SJSA1 (cell line): ENCODE results near the gene RUNX2. TPM values are rescaled to one million over a fixed set of nuclear protein-coding genes. Genes with fewer than 3 reads are reported as not detected.
A peak's percentile ranks its signal among the peaks of the same experiment; 100 is the strongest.
"Not testable (repeated sequence)": the region's sequence is repeated elsewhere in the genome, so short reads cannot be mapped to it uniquely, and the experiment has no call there.

Source experiments
- DNase-seq, 2 experiments: peaks; one replicate each; pipeline ENCODE4 v3.0.0-alpha.2; 2015 to 2020; ENCODE audit warnings: low spot score in 2 of 2, low read depth in 1 of 2
- H3K27ac ChIP-seq: fragments of 250-450 bp; sonication (Bioruptor Pico); 2 replicates; pipeline ENCODE4 v1.5.1; 2020; ENCODE audit warnings: mild to moderate bottlenecking, moderate library complexity
- H3K27me3 ChIP-seq: fragments of 250-450 bp; sonication (Bioruptor Pico); replicated peaks from 2 replicates; pipeline ENCODE4 v1.5.1; 2020; ENCODE audit warnings: mild to moderate bottlenecking, moderate library complexity
- H3K36me3 ChIP-seq: fragments of 250-450 bp; sonication (Bioruptor Pico); 2 replicates; pipeline ENCODE4 v1.5.1; 2020; ENCODE audit warnings: mild to moderate bottlenecking
- H3K4me1 ChIP-seq: fragments of 250-450 bp; sonication (Bioruptor Pico); replicated peaks from 2 replicates; pipeline ENCODE4 v1.6.1; 2021; ENCODE audit warnings: mild to moderate bottlenecking
- H3K4me3 ChIP-seq: fragments of 250-450 bp; sonication (Bioruptor Pico); 2 replicates; pipeline ENCODE4 v1.5.1; 2020; ENCODE audit warnings: mild to moderate bottlenecking
- H3K9me3 ChIP-seq: fragments of 250-450 bp; sonication (Bioruptor Pico); replicated peaks from 2 replicates; pipeline ENCODE4 v1.5.1; 2020; ENCODE audit warnings: mild to moderate bottlenecking
- total RNA-seq: library from RNA; depleted of rRNA; stranded (reverse); fragments of >200 nt; shearing (Covaris generic); gene quantifications from 2 replicates; pipeline ENCODE4 v1.2.3, GENCODE V29; 2014

The RUNX2 gene
- total RNA-seq, 1 experiment from 2014 or later = 10.3 TPM

GRCh38 chr6:45558858-45559257 lies 230.7 kb downstream of the RUNX2 start:
- no peaks in the 10 kb centered on the region for H3K36me3 ChIP-seq
- no peak overlapping the region for H3K27ac ChIP-seq
- no peaks in the 10 kb centered on the region for H3K9me3 ChIP-seq
- H3K4me1 ChIP-seq = peaks cover 30% of the 10 kb centered on the region
- DNase-seq = no peak
- H3K4me3 ChIP-seq = no peak overlapping the region
- H3K27me3 ChIP-seq = no peaks in the 10 kb centered on the region

- H3K27ac ChIP-seq, H3K9me3 ChIP-seq, DNase-seq, H3K27me3 ChIP-seq, H3K4me3 ChIP-seq, H3K36me3 ChIP-seq: not testable (repeated sequence)
- peaks cover 20% of the 10 kb centered on the region for H3K4me1 ChIP-seq
These were observed 232.2 kb downstream of the RUNX2 start for GRCh38 chr6:45560321-45560820.

- H3K27me3 ChIP-seq = no peaks in the 10 kb centered on the region
- H3K36me3 ChIP-seq = no peaks in the 10 kb centered on the region
- peaks cover 13% of the 10 kb centered on the region for H3K4me1 ChIP-seq
- no peak for DNase-seq
- no peak overlapping the region for H3K4me3 ChIP-seq
- H3K27ac ChIP-seq = no peak overlapping the region
- no peaks in the 10 kb centered on the region for H3K9me3 ChIP-seq
These were observed 234.0 kb downstream of the RUNX2 start for GRCh38 chr6:45562171-45562570.

GRCh38 chr6:45563041-45563440 lies 234.9 kb downstream of the RUNX2 start:
- no peaks in the 10 kb centered on the region for H3K9me3 ChIP-seq
- no peaks in the 10 kb centered on the region for H3K27me3 ChIP-seq
- DNase-seq = no peak
- no peak overlapping the region for H3K4me3 ChIP-seq
- H3K27ac ChIP-seq = no peak overlapping the region
- H3K36me3 ChIP-seq = no peaks in the 10 kb centered on the region
- H3K4me1 ChIP-seq = peaks cover 16% of the 10 kb centered on the region

- H3K36me3 ChIP-seq = no peaks in the 10 kb centered on the region
- H3K4me3 ChIP-seq = no peak overlapping the region
- H3K27ac ChIP-seq = no peak overlapping the region
- H3K9me3 ChIP-seq = no peaks in the 10 kb centered on the region
- H3K27me3 ChIP-seq = no peaks in the 10 kb centered on the region
- DNase-seq = no peak
- peaks cover 16% of the 10 kb centered on the region for H3K4me1 ChIP-seq
These were observed 235.7 kb downstream of the RUNX2 start for GRCh38 chr6:45563844-45564243.

- no peaks in the 10 kb centered on the region for H3K27me3 ChIP-seq
- H3K4me3 ChIP-seq = no peak overlapping the region
- peaks cover 26% of the 10 kb centered on the region for H3K4me1 ChIP-seq
- H3K36me3 ChIP-seq = no peaks in the 10 kb centered on the region
- H3K9me3 ChIP-seq = no peaks in the 10 kb centered on the region
- peak; percentile 55 to 78 for DNase-seq
- peak overlapping the region; percentile 56 for H3K27ac ChIP-seq
These were observed 238.8 kb downstream of the RUNX2 start for GRCh38 chr6:45566882-45567281.

GRCh38 chr6:45567879-45568278 lies 239.7 kb downstream of the RUNX2 start:
- H3K36me3 ChIP-seq = no peaks in the 10 kb centered on the region
- peaks cover 26% of the 10 kb centered on the region for H3K4me1 ChIP-seq
- H3K4me3 ChIP-seq = no peak overlapping the region
- no peak overlapping the region for H3K27ac ChIP-seq
- peak in 1 of 2 experiments; percentile 10 for DNase-seq
- H3K9me3 ChIP-seq = no peaks in the 10 kb centered on the region
- no peaks in the 10 kb centered on the region for H3K27me3 ChIP-seq

- DNase-seq = no peak
- H3K27ac ChIP-seq = no peak overlapping the region
- no peaks in the 10 kb centered on the region for H3K36me3 ChIP-seq
- H3K4me1 ChIP-seq = peaks cover 26% of the 10 kb centered on the region
- no peaks in the 10 kb centered on the region for H3K9me3 ChIP-seq
- no peaks in the 10 kb centered on the region for H3K27me3 ChIP-seq
- no peak overlapping the region for H3K4me3 ChIP-seq
These were observed 240.5 kb downstream of the RUNX2 start for GRCh38 chr6:45568626-45569025.

- H3K27me3 ChIP-seq = no peaks in the 10 kb centered on the region
- DNase-seq = peak in 1 of 2 experiments; percentile 30
- no peak overlapping the region for H3K4me3 ChIP-seq
- peaks cover 26% of the 10 kb centered on the region for H3K4me1 ChIP-seq
- H3K27ac ChIP-seq = no peak overlapping the region
- no peaks in the 10 kb centered on the region for H3K36me3 ChIP-seq
- no peaks in the 10 kb centered on the region for H3K9me3 ChIP-seq
These were observed 241.2 kb downstream of the RUNX2 start for GRCh38 chr6:45569210-45569945.

- Histone ChIP-seq H3K36me3 (no peaks in the 10 kb centered on the region), H3K9me3 (no peaks in the 10 kb centered on the region), H3K4me3 (no peak overlapping the region), H3K4me1 (peaks cover 25% of the 10 kb centered on the region), H3K27me3 (no peaks in the 10 kb centered on the region), H3K27ac (no peak overlapping the region)
- DNase-seq = no peak
These were observed 243.0 kb downstream of the RUNX2 start for GRCh38 chr6:45571159-45571558.

GRCh38 chr6:45572833-45573232 lies 244.7 kb downstream of the RUNX2 start:
- no peak for DNase-seq
- no peak overlapping the region for H3K27ac ChIP-seq
- no peak overlapping the region for H3K4me3 ChIP-seq
- peaks cover 23% of the 10 kb centered on the region for H3K4me1 ChIP-seq
- H3K9me3 ChIP-seq = no peaks in the 10 kb centered on the region
- H3K27me3 ChIP-seq = no peaks in the 10 kb centered on the region
- H3K36me3 ChIP-seq = no peaks in the 10 kb centered on the region

- Histone ChIP-seq H3K9me3 (no peaks in the 10 kb centered on the region), H3K27me3 (no peaks in the 10 kb centered on the region), H3K4me3 (no peak overlapping the region), H3K4me1 (peaks cover 30% of the 10 kb centered on the region), H3K27ac (no peak overlapping the region), H3K36me3 (no peaks in the 10 kb centered on the region)
- DNase-seq = no peak
These were observed 245.9 kb downstream of the RUNX2 start for GRCh38 chr6:45574014-45574461.

GRCh38 chr6:45574885-45575284 lies 246.8 kb downstream of the RUNX2 start:
- peaks cover 22% of the 10 kb centered on the region for H3K4me1 ChIP-seq
- DNase-seq = no peak
- H3K36me3 ChIP-seq = no peaks in the 10 kb centered on the region
- no peaks in the 10 kb centered on the region for H3K9me3 ChIP-seq
- no peaks in the 10 kb centered on the region for H3K27me3 ChIP-seq
- H3K4me3 ChIP-seq = no peak overlapping the region
- H3K27ac ChIP-seq = no peak overlapping the region

- H3K36me3 ChIP-seq = no peaks in the 10 kb centered on the region
- no peaks in the 10 kb centered on the region for H3K27me3 ChIP-seq
- peak overlapping the region; percentile 89 for H3K27ac ChIP-seq
- no peak for DNase-seq
- H3K4me1 ChIP-seq = peaks cover 22% of the 10 kb centered on the region
- H3K4me3 ChIP-seq = no peak overlapping the region
- H3K9me3 ChIP-seq = no peaks in the 10 kb centered on the region
These were observed 248.8 kb downstream of the RUNX2 start for GRCh38 chr6:45576648-45577624.
